Effector memory CD8-positive, alpha-beta T cell (primary cell): ENCODE data around the gene KRTAP9-1.
"Not testable (repeated sequence)": the region's sequence is repeated elsewhere in the genome, so short reads cannot be mapped to it uniquely, and the experiment has no call there.

Source experiments
- ATAC-seq: fragments of 150-1000 bp; cut with Tn5 transposase; replicated peaks from 2 replicates; pipeline ENCODE4 v1.10.0; 2021; ENCODE audit warnings: mild to moderate bottlenecking, moderate library complexity
- DNase-seq, 3 experiments: peaks; one replicate each; pipeline ENCODE4 v3.0.0; 2021
- H3K27ac Mint-ChIP-seq, 2 donors: one replicate each; pipeline ENCODE4 v1.8.0; 2022; ENCODE audit warnings: mild to moderate bottlenecking in 2 of 2, mixed read lengths in 2 of 2, moderate library complexity in 2 of 2
- H3K27me3 Mint-ChIP-seq, 2 donors: one replicate each; pipeline ENCODE4 v1.8.0; 2022; ENCODE audit warnings: mixed read lengths in 2 of 2
- H3K36me3 Mint-ChIP-seq: one replicate; pipeline ENCODE4 v1.8.0; 2022; ENCODE audit warnings: mild to moderate bottlenecking, moderate library complexity, mixed read lengths; ENCODE audit not compliant: insufficient read depth
- H3K4me1 Mint-ChIP-seq, 2 donors: one replicate each; pipeline ENCODE4 v1.8.0; 2022; ENCODE audit warnings: low read depth in 2 of 2, mixed read lengths in 2 of 2
- H3K4me3 Mint-ChIP-seq, 2 donors: one replicate each; pipeline ENCODE4 v1.8.0; 2022; ENCODE audit warnings: mild to moderate bottlenecking in 2 of 2, mixed read lengths in 2 of 2, moderate library complexity in 2 of 2
- H3K9me3 Mint-ChIP-seq, 2 donors: one replicate each; pipeline ENCODE4 v1.8.0; 2022; ENCODE audit warnings: mixed read lengths in 2 of 2

KRTAP9-1 gene

DNA sequence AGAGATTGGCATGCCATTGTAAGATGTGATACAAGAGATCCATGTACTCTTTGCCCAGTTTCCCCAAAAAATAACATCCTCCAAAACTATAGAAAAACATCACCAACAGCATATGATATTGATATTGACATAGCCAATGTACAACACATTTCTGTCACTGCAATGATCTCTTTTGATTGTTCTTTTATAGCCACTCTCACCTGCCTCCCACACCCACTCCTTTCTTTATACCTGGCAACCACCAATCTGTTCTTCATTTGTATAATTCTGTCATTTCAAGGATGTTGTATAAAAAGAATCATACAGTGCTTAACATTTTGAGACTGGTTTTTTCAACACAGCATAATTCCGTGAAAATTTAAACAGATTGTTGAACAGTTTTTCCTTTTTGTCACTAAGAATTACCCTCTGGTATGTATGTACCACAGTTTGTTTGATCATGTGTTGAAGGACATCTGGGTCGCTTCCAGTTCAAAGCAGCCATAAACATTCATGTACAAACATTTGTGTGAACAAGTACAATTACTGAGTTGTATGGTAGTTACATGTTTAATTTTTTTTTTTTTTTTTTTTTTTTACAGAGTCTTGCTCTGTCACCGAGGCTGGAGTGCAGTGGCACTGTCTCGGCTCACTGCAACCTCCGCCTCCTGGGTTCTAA lies 9.9 kb downstream of the KRTAP9-1 start:
- no peaks in the 10 kb centered on the region for H3K9me3 Mint-ChIP-seq
- no peak overlapping the region for H3K27ac Mint-ChIP-seq
- H3K4me3 Mint-ChIP-seq = no peak overlapping the region
- H3K4me1 Mint-ChIP-seq = no peaks in the 10 kb centered on the region
- ATAC-seq = no peak
- H3K36me3 Mint-ChIP-seq = no peaks in the 10 kb centered on the region
- peaks cover 16 to 21% of the 10 kb centered on the region in 2 donors for H3K27me3 Mint-ChIP-seq
- no peak for DNase-seq

DNA sequence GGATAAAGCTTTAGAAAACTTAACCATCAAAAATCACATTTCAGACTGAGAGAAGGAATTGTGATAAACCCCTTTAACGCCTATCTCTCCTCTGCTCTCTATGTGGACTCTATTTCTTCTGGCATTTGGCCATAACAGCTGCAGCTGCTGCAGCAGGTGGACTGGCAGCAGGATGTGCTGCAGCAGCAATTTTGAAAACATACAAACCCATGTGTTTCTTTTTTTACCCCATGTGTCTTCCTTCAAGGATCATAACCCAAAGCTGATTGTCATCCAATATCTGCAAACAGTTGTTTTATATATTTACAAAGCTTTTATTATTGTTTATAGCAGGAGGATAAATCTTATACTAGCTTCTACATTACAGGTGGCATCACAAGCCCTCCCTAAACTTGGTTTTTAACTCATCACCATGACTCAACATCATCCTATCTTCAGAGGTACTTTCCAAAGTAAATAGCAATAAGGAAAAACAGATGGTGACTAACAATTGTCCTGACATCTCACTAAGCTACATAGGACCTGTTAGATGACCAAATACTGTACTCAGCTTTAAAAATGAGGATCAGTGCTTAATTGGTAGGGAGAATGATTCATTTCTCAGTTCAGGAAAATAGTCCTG lies 22.3 kb downstream of the KRTAP9-1 start:
- H3K27ac Mint-ChIP-seq = no peak overlapping the region
- no peaks in the 10 kb centered on the region for H3K9me3 Mint-ChIP-seq
- no peaks in the 10 kb centered on the region for H3K36me3 Mint-ChIP-seq
- H3K4me1 Mint-ChIP-seq = no peaks in the 10 kb centered on the region
- DNase-seq = no peak
- H3K4me3 Mint-ChIP-seq = no peak overlapping the region
- peaks cover 62 to 85% of the 10 kb centered on the region in 2 donors for H3K27me3 Mint-ChIP-seq
- ATAC-seq = no peak

DNA sequence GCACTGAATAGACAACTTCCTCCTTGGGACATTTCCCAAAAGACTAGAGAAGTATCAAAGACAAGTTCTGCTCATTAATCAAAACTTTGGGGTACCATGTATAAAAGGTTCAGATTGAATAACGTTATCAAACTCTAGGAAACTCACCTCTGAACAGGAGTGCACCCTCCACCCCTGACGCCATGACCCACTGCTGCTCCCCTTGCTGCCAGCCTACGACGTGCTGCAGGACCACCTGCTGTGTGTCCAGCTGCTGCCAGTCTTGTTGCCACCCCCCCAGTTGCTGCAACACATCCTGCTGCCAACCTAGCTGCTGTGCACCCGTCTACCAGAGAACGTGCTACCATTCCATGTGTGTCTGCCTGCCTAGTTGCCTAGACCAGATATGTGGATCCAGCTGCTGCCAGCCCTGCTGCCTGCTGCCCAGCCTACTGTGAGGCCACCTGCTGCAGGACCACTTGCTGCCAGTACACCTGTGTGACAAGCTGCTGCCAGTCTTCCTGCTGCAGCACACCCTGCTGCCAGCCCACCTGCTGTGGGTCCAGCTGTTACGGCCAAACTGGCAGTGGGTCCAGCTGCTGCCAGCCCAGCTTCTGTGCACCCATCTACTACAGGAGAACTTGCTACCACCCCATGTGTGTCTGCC lies 23.0 kb downstream of the KRTAP9-1 start:
- Mint-ChIP-seq H3K27me3 (peaks cover 66 to 89% of the 10 kb centered on the region in 2 donors), H3K27ac (peak overlapping the region in 1 of 2 donors; percentile 57), H3K36me3 (no peaks in the 10 kb centered on the region), H3K9me3 (no peaks in the 10 kb centered on the region), H3K4me1 (no peaks in the 10 kb centered on the region), H3K4me3 (no peak overlapping the region)
- ATAC-seq = no peak
- DNase-seq = no peak

DNA sequence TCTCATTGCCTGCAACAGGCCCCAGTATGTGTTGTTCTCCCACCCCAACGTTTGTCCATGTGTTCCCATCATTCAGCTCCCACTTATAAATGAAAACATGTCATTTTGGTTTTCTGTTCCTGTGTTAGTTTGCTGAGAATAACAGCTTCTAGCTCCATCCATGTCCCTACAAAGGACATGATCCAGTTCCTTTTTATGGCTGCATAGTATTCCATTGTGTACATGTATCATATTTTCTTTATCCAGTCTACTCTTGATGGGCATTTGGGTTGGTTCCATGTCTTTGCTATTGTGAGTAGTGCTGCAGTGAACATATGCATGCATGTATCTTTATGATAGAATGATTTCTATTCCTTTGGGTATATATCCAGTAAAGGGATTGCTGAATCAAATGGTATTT lies 26.0 kb downstream of the KRTAP9-1 start:
- Mint-ChIP-seq H3K27ac (no peak overlapping the region), H3K4me3 (no peak overlapping the region), H3K9me3 (no peaks in the 10 kb centered on the region), H3K36me3 (no peaks in the 10 kb centered on the region), H3K27me3 (peaks cover 58 to 62% of the 10 kb centered on the region in 2 donors), H3K4me1 (no peaks in the 10 kb centered on the region)
- no peak for DNase-seq
- ATAC-seq = no peak

DNA sequence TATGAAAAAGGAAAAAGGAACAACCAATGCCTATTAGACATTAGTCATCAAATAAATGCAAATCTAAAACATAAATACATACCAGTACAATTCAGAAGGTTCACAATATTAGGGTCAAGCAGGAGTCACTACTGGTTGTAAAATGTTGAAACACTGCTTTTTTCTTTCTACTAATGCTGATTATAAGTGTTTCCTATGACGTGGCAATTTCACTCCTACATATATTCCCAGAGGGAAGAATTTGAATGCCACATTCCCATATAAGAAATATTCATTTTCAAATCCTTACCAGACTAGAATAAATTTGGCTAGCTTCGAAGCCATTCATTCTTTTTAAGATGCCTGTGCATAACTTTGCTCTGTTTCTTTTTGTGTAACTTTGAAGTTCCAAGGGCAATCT lies 34.1 kb downstream of the KRTAP9-1 start:
- ATAC-seq (no peak), DNase-seq (no peak)
- H3K4me3 Mint-ChIP-seq = no peak overlapping the region
- H3K27ac Mint-ChIP-seq = no peak overlapping the region
- no peaks in the 10 kb centered on the region for H3K4me1 Mint-ChIP-seq
- no peaks in the 10 kb centered on the region for H3K36me3 Mint-ChIP-seq
- H3K27me3 Mint-ChIP-seq = peaks cover 15 to 16% of the 10 kb centered on the region in 2 donors
- no peaks in the 10 kb centered on the region for H3K9me3 Mint-ChIP-seq

DNA sequence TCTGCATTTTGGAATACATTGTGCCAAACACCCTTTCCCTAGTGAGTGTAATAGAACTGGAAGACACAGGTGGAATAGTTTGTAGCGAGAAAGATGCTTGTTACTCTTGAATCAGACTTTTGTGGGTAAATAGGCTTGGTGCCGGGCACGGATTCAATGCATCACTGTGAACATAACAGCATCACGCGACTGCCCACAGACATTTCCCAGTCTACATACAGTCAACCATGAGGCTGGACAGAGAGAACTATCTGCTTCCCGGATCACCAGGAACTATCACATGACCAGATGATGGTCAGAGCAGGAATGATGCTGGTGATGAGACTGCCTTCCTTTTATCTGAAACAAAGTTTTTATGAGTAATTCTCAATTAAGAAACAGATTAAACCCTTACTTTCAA lies 36.4 kb downstream of the KRTAP9-1 start:
- DNase-seq = no peak
- Mint-ChIP-seq H3K9me3 (no peaks in the 10 kb centered on the region), H3K4me1 (no peaks in the 10 kb centered on the region), H3K4me3 (no peak overlapping the region), H3K27me3 (peaks cover 14 to 15% of the 10 kb centered on the region in 2 donors), H3K27ac (no peak overlapping the region), H3K36me3 (no peaks in the 10 kb centered on the region)
- no peak for ATAC-seq

DNA sequence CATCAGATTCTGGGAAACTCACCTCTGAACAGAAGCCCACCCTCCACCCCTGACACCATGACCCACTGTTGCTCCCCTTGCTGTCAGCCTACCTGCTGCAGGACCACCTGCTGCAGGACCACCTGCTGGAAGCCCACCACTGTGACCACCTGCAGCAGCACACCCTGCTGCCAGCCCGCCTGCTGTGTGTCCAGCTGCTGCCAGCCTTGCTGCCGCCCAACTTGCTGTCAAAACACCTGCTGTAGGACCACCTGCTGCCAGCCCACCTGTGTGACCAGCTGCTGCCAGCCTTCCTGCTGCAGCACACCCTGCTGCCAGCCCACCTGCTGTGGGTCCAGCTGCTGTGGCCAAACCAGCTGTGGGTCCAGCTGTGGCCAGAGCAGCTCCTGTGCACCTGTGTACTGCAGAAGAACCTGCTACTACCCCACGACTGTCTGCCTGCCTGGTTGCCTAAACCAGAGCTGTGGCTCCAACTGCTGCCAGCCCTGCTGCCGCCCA lies 37.0 kb downstream of the KRTAP9-1 start, which contains the start of gene KRTAP9-2:
Gene KRTAP9-2 (plus strand): TSS at position 51 of the 498 bp plus-strand sequence. CDS start 7 bp downstream, at position 58.
- H3K36me3 Mint-ChIP-seq, ATAC-seq, H3K4me3 Mint-ChIP-seq, H3K9me3 Mint-ChIP-seq, H3K27ac Mint-ChIP-seq, DNase-seq, H3K4me1 Mint-ChIP-seq: not testable (repeated sequence)
- H3K27me3 Mint-ChIP-seq = peaks cover 14 to 15% of the 10 kb centered on the region in 2 donors

DNA sequence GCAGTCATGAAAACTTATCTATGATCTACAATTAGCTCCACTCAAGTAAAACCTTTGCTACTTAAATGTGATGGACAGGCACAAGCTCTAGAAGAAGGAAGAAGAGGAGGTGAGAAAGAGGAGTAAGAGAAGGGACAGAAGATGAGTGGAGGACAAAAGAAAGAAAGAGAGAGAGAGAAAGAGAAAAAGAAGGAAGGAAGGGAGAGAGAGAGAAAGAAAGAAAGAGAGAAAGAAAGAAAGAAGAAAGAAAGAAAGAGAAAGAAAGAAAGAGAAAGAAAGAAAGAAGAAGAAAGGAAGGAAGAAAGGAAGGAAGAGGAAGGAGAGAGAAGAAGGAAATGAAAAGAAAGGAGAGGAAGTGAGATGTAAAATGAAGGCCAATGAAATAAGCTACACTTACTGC lies 40.4 kb downstream of the KRTAP9-1 start:
- H3K36me3 Mint-ChIP-seq = no peaks in the 10 kb centered on the region
- H3K4me3 Mint-ChIP-seq = no peak overlapping the region
- H3K4me1 Mint-ChIP-seq = no peaks in the 10 kb centered on the region
- no peak overlapping the region for H3K27ac Mint-ChIP-seq
- DNase-seq (no peak), ATAC-seq (no peak)
- no peaks in the 10 kb centered on the region for H3K9me3 Mint-ChIP-seq
- H3K27me3 Mint-ChIP-seq = peaks cover 31 to 36% of the 10 kb centered on the region in 2 donors

DNA sequence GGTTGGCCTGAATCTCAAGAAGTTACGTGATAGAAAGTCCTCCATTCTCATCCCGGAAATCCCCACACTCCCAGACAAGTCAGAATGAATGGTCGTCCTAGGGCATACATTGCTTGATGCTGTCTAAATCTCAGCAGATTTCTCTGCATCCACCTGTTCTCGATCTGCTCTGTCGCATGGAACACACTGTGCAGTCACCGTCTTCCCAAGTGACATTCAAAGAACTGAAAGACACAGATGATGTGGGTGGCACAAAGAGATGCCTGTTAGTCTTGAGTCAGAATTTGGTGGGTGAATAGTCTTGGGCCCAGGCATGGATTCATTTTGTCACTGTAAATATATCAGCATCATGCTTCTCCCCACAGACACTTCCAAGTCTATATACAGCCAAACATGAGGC lies 42.0 kb downstream of the KRTAP9-1 start:
- Mint-ChIP-seq H3K27ac (no peak overlapping the region), H3K9me3 (no peaks in the 10 kb centered on the region), H3K4me1 (no peaks in the 10 kb centered on the region), H3K4me3 (no peak overlapping the region), H3K36me3 (no peaks in the 10 kb centered on the region), H3K27me3 (peaks cover 45 to 46% of the 10 kb centered on the region in 2 donors)
- DNase-seq = no peak
- ATAC-seq = no peak

DNA sequence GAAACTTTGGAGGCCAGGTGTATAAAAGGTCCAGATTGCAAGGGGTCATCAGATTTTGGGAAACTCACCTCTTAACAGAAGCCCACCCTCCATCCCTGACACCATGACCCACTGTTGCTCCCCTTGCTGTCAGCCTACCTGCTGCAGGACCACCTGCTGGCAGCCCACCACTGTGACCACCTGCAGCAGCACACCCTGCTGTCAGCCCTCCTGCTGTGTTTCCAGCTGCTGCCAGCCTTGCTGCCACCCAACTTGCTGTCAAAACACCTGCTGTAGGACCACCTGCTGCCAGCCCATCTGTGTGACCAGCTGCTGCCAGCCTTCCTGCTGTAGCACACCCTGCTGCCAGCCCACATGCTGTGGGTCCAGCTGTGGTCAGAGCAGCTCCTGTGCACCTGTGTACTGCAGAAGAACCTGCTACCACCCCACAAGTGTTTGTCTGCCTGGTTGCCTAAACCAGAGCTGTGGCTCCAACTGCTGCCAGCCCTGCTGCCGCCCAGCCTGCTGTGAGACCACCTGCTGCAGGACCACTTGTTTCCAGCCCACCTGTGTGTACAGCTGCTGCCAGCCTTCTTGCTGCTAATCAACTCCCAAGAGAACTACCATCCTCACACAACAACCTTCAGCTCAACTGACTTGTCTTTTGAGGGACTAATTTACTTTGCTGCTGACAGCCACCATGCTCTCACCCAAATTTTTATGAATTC lies 42.9 kb downstream of the KRTAP9-1 start, which contains the start of gene KRTAP9-3:
Gene KRTAP9-3 (plus strand): TSS at position 51 of the 707 bp plus-strand sequence. CDS start 53 bp downstream, at position 104.
- peaks cover 49 to 51% of the 10 kb centered on the region in 2 donors for H3K27me3 Mint-ChIP-seq
- not testable (repeated sequence) for DNase-seq, H3K9me3 Mint-ChIP-seq, H3K4me1 Mint-ChIP-seq, H3K36me3 Mint-ChIP-seq, H3K27ac Mint-ChIP-seq, H3K4me3 Mint-ChIP-seq, ATAC-seq

DNA sequence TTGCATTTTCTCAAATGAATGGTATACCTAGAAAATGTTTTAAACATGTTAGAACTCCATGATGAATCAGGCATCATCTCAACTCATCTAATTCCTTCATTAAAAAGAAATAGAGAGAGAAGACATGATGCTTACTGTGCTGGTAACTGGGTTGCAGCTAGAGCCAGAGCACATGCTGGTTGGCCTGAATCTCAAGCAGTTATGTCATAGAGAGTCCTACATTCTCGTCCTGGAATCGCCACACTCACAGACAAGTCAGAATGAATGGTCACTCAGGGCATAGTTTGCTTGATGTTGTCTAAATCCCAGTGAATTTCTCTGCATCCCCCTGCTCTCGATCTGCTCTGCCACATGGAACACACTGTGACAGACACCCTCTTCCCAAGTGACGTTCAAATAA lies 47.4 kb downstream of the KRTAP9-1 start:
- H3K36me3 Mint-ChIP-seq, ATAC-seq, H3K4me3 Mint-ChIP-seq, H3K4me1 Mint-ChIP-seq, H3K27ac Mint-ChIP-seq, DNase-seq, H3K9me3 Mint-ChIP-seq: not testable (repeated sequence)
- peaks cover 51 to 77% of the 10 kb centered on the region in 2 donors for H3K27me3 Mint-ChIP-seq

DNA sequence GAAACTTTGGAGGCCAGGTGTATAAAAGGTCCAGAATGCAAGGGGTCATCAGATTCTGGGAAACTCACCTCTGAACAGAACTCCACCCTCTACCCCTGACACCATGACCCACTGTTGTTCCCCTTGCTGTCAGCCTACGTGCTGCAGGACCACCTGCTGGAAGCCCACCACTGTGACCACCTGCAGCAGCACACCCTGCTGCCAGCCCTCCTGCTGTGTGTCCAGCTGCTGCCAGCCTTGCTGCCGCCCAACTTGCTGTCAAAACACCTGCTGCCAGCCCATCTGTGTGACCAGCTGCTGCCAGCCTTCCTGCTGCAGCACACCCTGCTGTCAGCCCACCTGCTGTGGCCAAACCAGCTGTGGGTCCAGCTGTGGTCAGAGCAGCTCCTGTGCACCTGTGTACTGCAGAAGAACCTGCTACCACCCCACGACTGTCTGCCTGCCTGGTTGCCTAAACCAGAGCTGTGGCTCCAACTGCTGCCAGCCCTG lies 48.3 kb downstream of the KRTAP9-1 start, which contains the start of gene KRTAP9-8:
Gene KRTAP9-8 (plus strand): TSS at position 51 of the 489 bp plus-strand sequence. CDS start 53 bp downstream, at position 104.
- DNase-seq, H3K9me3 Mint-ChIP-seq, H3K4me3 Mint-ChIP-seq, H3K36me3 Mint-ChIP-seq, H3K4me1 Mint-ChIP-seq, ATAC-seq, H3K27ac Mint-ChIP-seq: not testable (repeated sequence)
- H3K27me3 Mint-ChIP-seq = peaks cover 56 to 79% of the 10 kb centered on the region in 2 donors
